ENCODE data around the gene SDK1. TPM values are rescaled to one million over a fixed set of nuclear protein-coding genes. Genes with fewer than 3 reads are reported as not detected.
A peak's percentile ranks its signal among the peaks of the same experiment; 100 is the strongest.

Gene SDK1
- total RNA-seq, 1 donor from 2014 or later: 3.9 TPM

- Histone ChIP-seq H3K36me3 (ENCODE audit: control insufficient read depth, insufficient read depth, low read length) (no peaks in the 10 kb centered on the region), H3K27me3 (ENCODE audit: control insufficient read depth, insufficient read depth, low read length) (no peaks in the 10 kb centered on the region), H3K4me3 (ENCODE audit: low read depth, low read length) (no peak overlapping the region)
- DNase-seq (ENCODE audit: low read depth): no peak
- TF ChIP-seq, protein P1, sequence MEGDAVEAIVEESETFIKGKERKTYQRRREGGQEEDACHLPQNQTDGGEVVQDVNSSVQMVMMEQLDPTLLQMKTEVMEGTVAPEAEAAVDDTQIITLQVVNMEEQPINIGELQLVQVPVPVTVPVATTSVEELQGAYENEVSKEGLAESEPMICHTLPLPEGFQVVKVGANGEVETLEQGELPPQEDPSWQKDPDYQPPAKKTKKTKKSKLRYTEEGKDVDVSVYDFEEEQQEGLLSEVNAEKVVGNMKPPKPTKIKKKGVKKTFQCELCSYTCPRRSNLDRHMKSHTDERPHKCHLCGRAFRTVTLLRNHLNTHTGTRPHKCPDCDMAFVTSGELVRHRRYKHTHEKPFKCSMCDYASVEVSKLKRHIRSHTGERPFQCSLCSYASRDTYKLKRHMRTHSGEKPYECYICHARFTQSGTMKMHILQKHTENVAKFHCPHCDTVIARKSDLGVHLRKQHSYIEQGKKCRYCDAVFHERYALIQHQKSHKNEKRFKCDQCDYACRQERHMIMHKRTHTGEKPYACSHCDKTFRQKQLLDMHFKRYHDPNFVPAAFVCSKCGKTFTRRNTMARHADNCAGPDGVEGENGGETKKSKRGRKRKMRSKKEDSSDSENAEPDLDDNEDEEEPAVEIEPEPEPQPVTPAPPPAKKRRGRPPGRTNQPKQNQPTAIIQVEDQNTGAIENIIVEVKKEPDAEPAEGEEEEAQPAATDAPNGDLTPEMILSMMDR (IDR thresholded peaks at IDR 0.05; ENCODE audit: insufficient read depth, low read length, poor library complexity, severe bottlenecking): no peak
Observed at GRCh38 chr7:3548815-3549214, 247.8 kb downstream of the SDK1 start.

- TF ChIP-seq, protein P1 (IDR thresholded peaks at IDR 0.05; ENCODE audit: insufficient read depth, low read length, poor library complexity, severe bottlenecking): no peak
- no peak for DNase-seq (ENCODE audit: low read depth)
- Histone ChIP-seq H3K27me3 (ENCODE audit: control insufficient read depth, insufficient read depth, low read length) (no peaks in the 10 kb centered on the region), H3K36me3 (ENCODE audit: control insufficient read depth, insufficient read depth, low read length) (no peaks in the 10 kb centered on the region), H3K4me3 (ENCODE audit: low read depth, low read length) (no peak overlapping the region)
Observed at GRCh38 chr7:3549601-3550000, 248.5 kb downstream of the SDK1 start.

GRCh38 chr7:3551536-3551935, 250.5 kb downstream of the SDK1 start:
- no peak overlapping the region for H3K4me3 ChIP-seq (ENCODE audit: low read depth, low read length)
- H3K36me3 ChIP-seq (ENCODE audit: control insufficient read depth, insufficient read depth, low read length): no peaks in the 10 kb centered on the region
- H3K27me3 ChIP-seq (ENCODE audit: control insufficient read depth, insufficient read depth, low read length): no peaks in the 10 kb centered on the region
- TF ChIP-seq, protein P1 (IDR thresholded peaks at IDR 0.05; ENCODE audit: insufficient read depth, low read length, poor library complexity, severe bottlenecking): no peak
- peak; percentile 23 for DNase-seq (ENCODE audit: low read depth)

- Histone ChIP-seq H3K4me3 (ENCODE audit: low read depth, low read length) (no peak overlapping the region), H3K36me3 (ENCODE audit: control insufficient read depth, insufficient read depth, low read length) (no peaks in the 10 kb centered on the region), H3K27me3 (ENCODE audit: control insufficient read depth, insufficient read depth, low read length) (no peaks in the 10 kb centered on the region)
- TF ChIP-seq, protein P1 (IDR thresholded peaks at IDR 0.05; ENCODE audit: insufficient read depth, low read length, poor library complexity, severe bottlenecking): no peak
- DNase-seq (ENCODE audit: low read depth): peak; percentile 37
Observed at GRCh38 chr7:3552499-3552898, 251.4 kb downstream of the SDK1 start.

DNA sequence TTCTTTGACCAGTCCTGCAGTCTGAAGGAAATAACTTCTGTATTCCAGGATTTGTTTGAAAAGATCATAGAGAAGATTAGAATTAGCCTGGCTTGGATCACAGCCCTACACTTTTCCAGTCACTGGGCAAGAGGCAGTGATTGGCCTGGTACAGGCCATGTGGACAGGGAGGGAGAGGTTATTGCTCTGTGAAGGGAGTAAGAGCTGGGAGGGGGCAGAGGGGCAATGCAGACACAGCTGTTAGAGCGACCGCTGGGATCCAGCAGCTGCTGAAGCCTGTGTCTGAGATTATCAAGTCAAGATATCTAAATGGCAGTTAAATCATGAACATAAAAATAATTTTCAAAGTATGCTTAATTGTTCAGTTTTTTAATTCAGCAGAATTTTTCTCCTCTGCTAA, 257.3 kb downstream of the SDK1 start:
- TF ChIP-seq, protein P1 (IDR thresholded peaks at IDR 0.05; ENCODE audit: insufficient read depth, low read length, poor library complexity, severe bottlenecking): no peak
- H3K36me3 ChIP-seq (ENCODE audit: control insufficient read depth, insufficient read depth, low read length): no peaks in the 10 kb centered on the region
- no peak for DNase-seq (ENCODE audit: low read depth)
- no peaks in the 10 kb centered on the region for H3K27me3 ChIP-seq (ENCODE audit: control insufficient read depth, insufficient read depth, low read length)
- H3K4me3 ChIP-seq (ENCODE audit: low read depth, low read length): no peak overlapping the region

DNA sequence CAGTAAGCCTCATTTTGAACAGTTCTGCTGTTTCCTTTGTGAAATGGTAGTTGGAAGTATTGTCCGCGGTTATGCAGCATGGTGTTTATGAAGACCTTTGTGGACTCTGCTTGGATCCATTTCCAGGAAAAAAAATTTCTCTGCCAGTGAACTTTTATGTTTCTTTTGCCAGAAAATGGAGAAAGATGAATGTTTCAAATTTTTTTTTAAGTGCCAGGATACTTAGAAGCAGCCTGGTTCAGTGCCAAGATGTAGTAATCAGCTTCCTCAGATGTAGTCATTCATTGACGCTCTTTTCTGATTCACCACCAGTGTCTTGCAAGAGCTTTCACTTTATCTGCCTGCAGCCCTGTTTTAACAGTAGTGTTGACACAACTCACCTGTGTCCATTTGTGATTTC, 258.2 kb downstream of the SDK1 start:
- peak; percentile 93 for DNase-seq (ENCODE audit: low read depth)
- TF ChIP-seq, protein P1 (IDR thresholded peaks at IDR 0.05; ENCODE audit: insufficient read depth, low read length, poor library complexity, severe bottlenecking): no peak
- Histone ChIP-seq H3K4me3 (ENCODE audit: low read depth, low read length) (no peak overlapping the region), H3K36me3 (ENCODE audit: control insufficient read depth, insufficient read depth, low read length) (no peaks in the 10 kb centered on the region), H3K27me3 (ENCODE audit: control insufficient read depth, insufficient read depth, low read length) (no peaks in the 10 kb centered on the region)

Data from kidney epithelial cell (primary cell).